ENCODE data around the gene RPL37.
"Not testable (repeated sequence)": the region's sequence is repeated elsewhere in the genome, so short reads cannot be mapped to it uniquely, and the experiment has no call there.

Gene RPL37

GRCh38 chr5:40873286-40873880, 38.4 kb upstream of the RPL37 start:
- Histone ChIP-seq H3K36me3 (no peaks in the 10 kb centered on the region), H3K27me3 (no peaks in the 10 kb centered on the region), H3K4me3 (ENCODE audit: low read depth, low read length) (no peak overlapping the region), H3K9me3 (no peaks in the 10 kb centered on the region), H3K4me1 (no peaks in the 10 kb centered on the region)
- DNase-seq = no peak
- TF ChIP-seq CTCF (IDR thresholded peaks at IDR 0.05; ENCODE audit: low read depth, low read length) = no peak

DNA sequence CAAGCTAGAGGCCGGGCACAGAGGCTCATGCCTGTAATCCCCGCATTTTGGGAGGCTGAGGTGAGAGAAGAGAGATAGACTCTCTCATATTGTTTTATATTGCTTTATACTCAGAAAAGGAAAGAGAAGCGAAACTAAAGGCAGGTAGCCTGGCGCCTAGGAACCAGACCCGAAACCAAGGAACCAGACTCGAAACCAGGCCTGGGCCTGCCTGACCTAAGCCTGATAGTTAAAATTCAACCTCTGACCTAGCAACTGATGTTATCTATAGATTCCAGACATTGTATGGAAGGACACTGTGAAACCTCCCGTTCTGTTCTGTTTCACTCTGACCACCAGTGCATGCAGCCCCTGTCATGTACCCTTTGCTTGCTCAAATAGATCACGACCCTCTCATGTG, 37.2 kb upstream of the RPL37 start:
- not testable (repeated sequence) for H3K9me3 ChIP-seq; H3K4me3 ChIP-seq (ENCODE audit: low read depth, low read length); H3K36me3 ChIP-seq; H3K27me3 ChIP-seq; DNase-seq; H3K4me1 ChIP-seq

GRCh38 chr5:40871177-40871576, 36.2 kb upstream of the RPL37 start:
- no peak for DNase-seq

GRCh38 chr5:40869384-40869783, 34.4 kb upstream of the RPL37 start:
- Histone ChIP-seq H3K9me3 (no peaks in the 10 kb centered on the region), H3K36me3 (no peaks in the 10 kb centered on the region)
- no peak for DNase-seq

More at GRCh38 chr5:40871177-40871576, 36.2 kb upstream of the RPL37 start:
- no peaks in the 10 kb centered on the region for H3K4me1 ChIP-seq
- H3K27me3 ChIP-seq = no peaks in the 10 kb centered on the region
- H3K36me3 ChIP-seq = no peaks in the 10 kb centered on the region
- no peaks in the 10 kb centered on the region for H3K9me3 ChIP-seq
- H3K4me3 ChIP-seq (ENCODE audit: low read depth, low read length) = no peak overlapping the region
- TF ChIP-seq CTCF (IDR thresholded peaks at IDR 0.05; ENCODE audit: low read depth, low read length) = no peak

GRCh38 chr5:40866844-40867243, 31.8 kb upstream of the RPL37 start:
- no peaks in the 10 kb centered on the region for H3K4me1 ChIP-seq
- H3K27me3 ChIP-seq = no peaks in the 10 kb centered on the region
- no peak overlapping the region for H3K4me3 ChIP-seq (ENCODE audit: low read depth, low read length)
- H3K9me3 ChIP-seq = no peaks in the 10 kb centered on the region
- DNase-seq = no peak
- H3K36me3 ChIP-seq = no peaks in the 10 kb centered on the region
- no peak for TF ChIP-seq CTCF (IDR thresholded peaks at IDR 0.05; ENCODE audit: low read depth, low read length)

More at GRCh38 chr5:40869384-40869783, 34.4 kb upstream of the RPL37 start:
- H3K4me1 ChIP-seq = no peaks in the 10 kb centered on the region
- H3K4me3 ChIP-seq (ENCODE audit: low read depth, low read length) = no peak overlapping the region
- no peak for TF ChIP-seq CTCF (IDR thresholded peaks at IDR 0.05; ENCODE audit: low read depth, low read length)
- no peaks in the 10 kb centered on the region for H3K27me3 ChIP-seq

DNA sequence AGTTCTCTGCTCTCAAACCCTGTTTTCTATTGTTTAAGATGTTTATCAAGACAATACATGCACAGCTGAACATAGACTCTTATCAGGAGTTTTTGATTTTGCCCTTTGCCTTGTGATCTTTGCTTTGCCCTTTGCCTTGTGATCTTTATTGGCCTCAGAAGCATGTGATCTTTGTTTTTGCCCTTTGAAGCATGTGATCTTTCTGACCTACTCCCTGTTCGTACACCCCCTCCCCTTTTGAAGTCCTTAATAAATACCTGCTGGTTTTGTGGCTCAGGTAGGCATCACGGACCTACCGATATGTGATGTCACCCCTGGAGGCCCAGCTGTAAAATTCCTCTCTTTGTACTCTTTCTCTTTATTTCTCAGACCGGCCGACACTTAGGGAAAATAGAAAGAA, 30.0 kb upstream of the RPL37 start:
- not testable (repeated sequence) for H3K4me3 ChIP-seq (ENCODE audit: low read depth, low read length); H3K9me3 ChIP-seq; H3K36me3 ChIP-seq; H3K27me3 ChIP-seq; H3K4me1 ChIP-seq; DNase-seq

GRCh38 chr5:40860711-40861110, 25.7 kb upstream of the RPL37 start:
- no peak for TF ChIP-seq CTCF (IDR thresholded peaks at IDR 0.05; ENCODE audit: low read depth, low read length)
- no peaks in the 10 kb centered on the region for H3K4me1 ChIP-seq
- no peak overlapping the region for H3K4me3 ChIP-seq (ENCODE audit: low read depth, low read length)
- no peaks in the 10 kb centered on the region for H3K9me3 ChIP-seq
- H3K27me3 ChIP-seq = no peaks in the 10 kb centered on the region
- no peak for DNase-seq
- H3K36me3 ChIP-seq = no peaks in the 10 kb centered on the region

All from BE2C (cell line).